HepG2 (cell line): Measurements from ENCODE around the gene SPESP1. TPM values are rescaled to one million over a fixed set of nuclear protein-coding genes. Genes with fewer than 3 reads are reported as not detected.

ENCODE experiments used
- DRAP1 ChIP-seq: IDR thresholded peaks from 2 replicates; pipeline ENCODE4 v1.6.1; 2016; ENCODE audit warnings: missing genetic modification reagents, missing compliant biosample characterization
- EED ChIP-seq: sonication (generic); formaldehyde crosslinking; IDR thresholded peaks from 2 replicates; pipeline ENCODE4 v1.5.0; 2020; ENCODE audit warnings: mild to moderate bottlenecking, missing genetic modification reagents
- ETS1 ChIP-seq: sonication (generic); formaldehyde crosslinking; IDR thresholded peaks from 2 replicates; pipeline ENCODE4 v1.4.0; 2020; ENCODE audit warnings: missing genetic modification reagents
- HCFC1 ChIP-seq: fragments of 150-350 bp; IDR thresholded peaks from 2 replicates; pipeline ENCODE4 v1.6.1; 2014; ENCODE audit warnings: low read depth, low read length
- MZF1 ChIP-seq: sonication (generic); formaldehyde crosslinking; IDR thresholded peaks from 2 replicates; pipeline ENCODE4 v1.8.1; 2023; ENCODE audit warnings: mild to moderate bottlenecking, missing genetic modification reagents, borderline replicate concordance
- NFKB2 ChIP-seq: sonication (generic); formaldehyde crosslinking; IDR thresholded peaks from 2 replicates; pipeline ENCODE4 v1.4.0; 2020; ENCODE audit warnings: missing genetic modification reagents, borderline replicate concordance
- NR0B2 ChIP-seq: sonication (generic); formaldehyde crosslinking; IDR thresholded peaks from 2 replicates; pipeline ENCODE4 v1.4.0; 2020; ENCODE audit warnings: mild to moderate bottlenecking, missing genetic modification reagents
- POGK ChIP-seq: sonication (generic); formaldehyde crosslinking; conservative IDR thresholded peaks from 2 replicates; pipeline ENCODE4 v1.8.0; 2022; ENCODE audit warnings: mild to moderate bottlenecking, moderate library complexity, missing genetic modification reagents
- RAD21 ChIP-seq: fragments of 450-650 bp; formaldehyde crosslinking; IDR thresholded peaks from 2 replicates; pipeline ENCODE4 v1.5.0; 2020; ENCODE audit warnings: mild to moderate bottlenecking
- SMC3 ChIP-seq: IDR thresholded peaks from 2 replicates; pipeline ENCODE4 v1.6.1; 2011; ENCODE audit warnings: low read length, improper control_type of control experiment
- SRSF1 ChIP-seq: fragments of 200-400 bp; formaldehyde crosslinking; optimal IDR thresholded peaks from 2 replicates; pipeline ENCODE3; 2017; ENCODE audit warnings: mild to moderate bottlenecking, low read depth, low read length, moderate library complexity
- TCF7L2 ChIP-seq: IDR thresholded peaks from 2 replicates; pipeline ENCODE4 v1.6.1; 2011; ENCODE audit warnings: mild to moderate bottlenecking, low read depth, low read length, moderate library complexity
- TRIM24 ChIP-seq: sonication (generic); formaldehyde crosslinking; IDR thresholded peaks from 2 replicates; pipeline ENCODE4 v1.8.0; 2022; ENCODE audit warnings: mild to moderate bottlenecking, missing genetic modification reagents
- YY1 ChIP-seq: IDR thresholded peaks from 2 replicates; pipeline ENCODE4 v1.6.1; 2011; ENCODE audit warnings: low read length, low read depth, moderate library complexity, mild to moderate bottlenecking; ENCODE audit not compliant: insufficient read depth, insufficient replicate concordance
- ZFP82 ChIP-seq: sonication (generic); formaldehyde crosslinking; IDR thresholded peaks from 2 replicates; pipeline ENCODE4 v1.5.1; 2020; ENCODE audit warnings: mild to moderate bottlenecking, missing genetic modification reagents, borderline replicate concordance
- ZMYM3 ChIP-seq: sonication (generic); formaldehyde crosslinking; IDR thresholded peaks from 2 replicates; pipeline ENCODE4 v1.5.1; 2020; ENCODE audit warnings: mild to moderate bottlenecking, missing genetic modification reagents
- ZNF143 ChIP-seq: sonication (generic); formaldehyde crosslinking; IDR thresholded peaks from 2 replicates; pipeline ENCODE4 v1.4.0; 2020; ENCODE audit warnings: missing genetic modification reagents
- ZNF18 ChIP-seq: sonication (generic); formaldehyde crosslinking; IDR thresholded peaks from 2 replicates; pipeline ENCODE4 v1.8.0; 2022; ENCODE audit warnings: mild to moderate bottlenecking, missing genetic modification reagents; ENCODE audit not compliant: insufficient replicate concordance
- ZNF205 ChIP-seq: IDR thresholded peaks from 2 replicates; pipeline ENCODE4 v1.6.1; 2018; ENCODE audit warnings: missing biosample characterization, missing genetic modification reagents
- ZNF547 ChIP-seq: sonication (generic); formaldehyde crosslinking; IDR thresholded peaks from 2 replicates; pipeline ENCODE4 v1.5.1; 2020; ENCODE audit warnings: mild to moderate bottlenecking, missing genetic modification reagents
- ZNF839 ChIP-seq: sonication (generic); formaldehyde crosslinking; IDR thresholded peaks from 2 replicates; pipeline ENCODE4 v1.4.0; 2020; ENCODE audit warnings: missing genetic modification reagents, mild to moderate bottlenecking, borderline replicate concordance
- ZSCAN20 ChIP-seq: sonication (generic); formaldehyde crosslinking; IDR thresholded peaks from 2 replicates; pipeline ENCODE4 v1.4.0; 2020; ENCODE audit warnings: missing genetic modification reagents, mild to moderate bottlenecking, borderline replicate concordance
- ZUFSP ChIP-seq: sonication (generic); formaldehyde crosslinking; IDR thresholded peaks from 2 replicates; pipeline ENCODE4 v1.9.0; 2021; ENCODE audit warnings: missing genetic modification reagents, mild to moderate bottlenecking, borderline replicate concordance
- polyA plus RNA-seq, 8 experiments: library from polyadenylated mRNA; depleted of rRNA in 3 of 8; stranded (reverse) in 7 of 8; unstranded in 1 of 8; fragments of >200 nt; fragmentation: Illumina TruSeq in 4 of 8; extraction: Trizol in 4 of 8; gene quantifications; 2 replicates each; pipeline versions ENCODE4 v1.2.1 to v1.2.3, GENCODE V29; 2011 to 2016; ENCODE audit warnings: low read depth in 4 of 8, missing spikeins in 1 of 8, mixed read lengths in 1 of 8; ENCODE audit not compliant: insufficient read depth in 1 of 8
- total RNA-seq, 5 experiments: library from RNA; depleted of rRNA; stranded (reverse); fragments of >200 nt; fragmentation: Illumina TruSeq; extraction: Trizol; gene quantifications; 2 replicates each; pipeline ENCODE4 v1.2.3, GENCODE V29; 2016; ENCODE audit warnings: low read depth in 1 of 5

The SPESP1 gene
- total and polyA plus RNA-seq, 2 of the 13 experiments (the other 11 are each of a cell fraction or from before 2014, with no cell fraction given) = not detected

GRCh38 chr15:68924866-68925560, 5.3 kb upstream of the SPESP1 start (continued):
- no peak for TF ChIP-seq EED (CRISPR knock-in tag)
- TF ChIP-seq YY1 = no peak
- no peak for TF ChIP-seq ZSCAN20 (CRISPR knock-in tag)
- TF ChIP-seq RAD21 (CRISPR knock-in tag) = peak; percentile 86
- TF ChIP-seq HCFC1 = no peak
- TF ChIP-seq SMC3 = peak; percentile 88
- no peak for TF ChIP-seq ZMYM3 (CRISPR knock-in tag)
- no peak for TF ChIP-seq NR0B2 (CRISPR knock-in tag)
- TF ChIP-seq ZFP82 (CRISPR knock-in tag) = no peak
- no peak for TF ChIP-seq ZNF839
- no peak for TF ChIP-seq MZF1 (CRISPR knock-in tag)
- TF ChIP-seq SRSF1 = no peak
- no peak for TF ChIP-seq TCF7L2
- TF ChIP-seq ZNF143 (CRISPR knock-in tag) = no peak
- no peak for TF ChIP-seq ZNF18 (CRISPR knock-in tag)
- no peak for TF ChIP-seq TRIM24
- no peak for TF ChIP-seq ZUFSP
- no peak for TF ChIP-seq ETS1 (CRISPR knock-in tag)
- no peak for TF ChIP-seq POGK
- no peak for TF ChIP-seq ZNF205 (CRISPR knock-in tag)
- TF ChIP-seq NFKB2 = no peak
- no peak for TF ChIP-seq ZNF547
- TF ChIP-seq DRAP1 = no peak
